Loucy (cell line): ENCODE measurements around the gene ZFHX3.

ENCODE experiments used
- H2AFZ ChIP-seq: fragments of 200-600 bp; sonication (generic); 2 replicates; pipeline ENCODE4 v1.6.0; 2016; ENCODE audit warnings: antibody characterized with exemption, mild to moderate bottlenecking, low read length, moderate library complexity
- H3F3A ChIP-seq: fragments of 200-600 bp; 2 replicates; pipeline ENCODE4 v1.6.0; 2016; ENCODE audit warnings: antibody characterized with exemption, low read depth, mild to moderate bottlenecking
- H3K27me3 ChIP-seq: fragments of 200-600 bp; sonication (generic); 2 replicates; pipeline ENCODE4 v1.6.1; 2014; ENCODE audit warnings: low read length, mild to moderate bottlenecking; ENCODE audit not compliant: insufficient read depth, poor library complexity, severe bottlenecking
- H3K36me3 ChIP-seq: fragments of 200-600 bp; sonication (generic); 2 replicates; pipeline ENCODE4 v1.6.1; 2016; ENCODE audit warnings: low read length; ENCODE audit not compliant: insufficient read depth
- H3K4me1 ChIP-seq: fragments of 200-600 bp; sonication (generic); 2 replicates; pipeline ENCODE4 v1.5.1; 2014; ENCODE audit warnings: low read length, mild to moderate bottlenecking; ENCODE audit not compliant: insufficient read depth, poor library complexity, severe bottlenecking
- H3K4me2 ChIP-seq: fragments of 200-600 bp; sonication (generic); 2 replicates; pipeline ENCODE4 v1.6.0; 2014; ENCODE audit warnings: antibody characterized with exemption, low read length, low read depth, mild to moderate bottlenecking; ENCODE audit not compliant: poor library complexity, severe bottlenecking
- H3K4me3 ChIP-seq: fragments of 200-600 bp; sonication (generic); 2 replicates; pipeline ENCODE4 v1.5.1; 2014; ENCODE audit warnings: low read length, mild to moderate bottlenecking, mixed read lengths; ENCODE audit not compliant: poor library complexity, severe bottlenecking
- H3K79me2 ChIP-seq: fragments of 200-600 bp; sonication (generic); 2 replicates; pipeline ENCODE4 v1.6.1; 2014; ENCODE audit warnings: low read length; ENCODE audit not compliant: insufficient read depth
- H3K9ac ChIP-seq: fragments of 200-600 bp; sonication (generic); 2 replicates; pipeline ENCODE4 v1.6.0; 2014; ENCODE audit warnings: mild to moderate bottlenecking, low read depth, low read length, moderate library complexity; ENCODE audit not compliant: poor library complexity, severe bottlenecking
- H3K9me2 ChIP-seq: fragments of 200-600 bp; sonication (generic); replicated peaks from 2 replicates; pipeline ENCODE4 v1.6.1; 2016; ENCODE audit warnings: low read depth, low read length, mixed read lengths
- H3K9me3 ChIP-seq: fragments of 200-600 bp; sonication (generic); 2 replicates; pipeline ENCODE4 v1.6.1; 2014; ENCODE audit warnings: mild to moderate bottlenecking, antibody characterized with exemption, low read length, low read depth; ENCODE audit not compliant: insufficient read depth
- H4K20me1 ChIP-seq: fragments of 200-600 bp; sonication (generic); 2 replicates; pipeline ENCODE4 v1.6.0; 2014; ENCODE audit warnings: antibody characterized with exemption, low read length, mild to moderate bottlenecking; ENCODE audit not compliant: insufficient read depth, poor library complexity, severe bottlenecking
- CTCF ChIP-seq: fragments of 200-600 bp; sonication (generic); conservative IDR thresholded peaks from 2 replicates; pipeline ENCODE4 v1.5.1; 2014; ENCODE audit warnings: mild to moderate bottlenecking, antibody characterized with exemption, low read length
- EZH2phosphoT487 ChIP-seq: fragments of 200-600 bp; IDR thresholded peaks from 2 replicates; pipeline ENCODE4 v1.6.1; 2018; ENCODE audit warnings: antibody characterized with exemption, mild to moderate bottlenecking, moderate library complexity, borderline replicate concordance

The ZFHX3 gene

GRCh38 chr16:72879846-72880245, 168.1 kb downstream of the ZFHX3 start:
- no peak overlapping the region for H3K4me3 ChIP-seq
- no peak overlapping the region for H2AFZ ChIP-seq
- H4K20me1 ChIP-seq: no peaks in the 10 kb centered on the region
- no peaks in the 10 kb centered on the region for H3K27me3 ChIP-seq
- peaks cover 70% of the 10 kb centered on the region for H3K4me1 ChIP-seq
- H3K36me3 ChIP-seq: no peaks in the 10 kb centered on the region
- peaks cover 17% of the 10 kb centered on the region; the same call in 1 of the 2 replicates for H3F3A ChIP-seq
- no peaks in the 10 kb centered on the region for H3K9me3 ChIP-seq
- no peak overlapping the region for H3K4me2 ChIP-seq
- H3K9ac ChIP-seq: no peak overlapping the region
- TF ChIP-seq CTCF: no peak
- no peak for TF ChIP-seq EZH2phosphoT487
- peaks cover 5% of the 10 kb centered on the region; the same call in 1 of the 2 replicates for H3K79me2 ChIP-seq
- no peaks in the 10 kb centered on the region for H3K9me2 ChIP-seq

DNA sequence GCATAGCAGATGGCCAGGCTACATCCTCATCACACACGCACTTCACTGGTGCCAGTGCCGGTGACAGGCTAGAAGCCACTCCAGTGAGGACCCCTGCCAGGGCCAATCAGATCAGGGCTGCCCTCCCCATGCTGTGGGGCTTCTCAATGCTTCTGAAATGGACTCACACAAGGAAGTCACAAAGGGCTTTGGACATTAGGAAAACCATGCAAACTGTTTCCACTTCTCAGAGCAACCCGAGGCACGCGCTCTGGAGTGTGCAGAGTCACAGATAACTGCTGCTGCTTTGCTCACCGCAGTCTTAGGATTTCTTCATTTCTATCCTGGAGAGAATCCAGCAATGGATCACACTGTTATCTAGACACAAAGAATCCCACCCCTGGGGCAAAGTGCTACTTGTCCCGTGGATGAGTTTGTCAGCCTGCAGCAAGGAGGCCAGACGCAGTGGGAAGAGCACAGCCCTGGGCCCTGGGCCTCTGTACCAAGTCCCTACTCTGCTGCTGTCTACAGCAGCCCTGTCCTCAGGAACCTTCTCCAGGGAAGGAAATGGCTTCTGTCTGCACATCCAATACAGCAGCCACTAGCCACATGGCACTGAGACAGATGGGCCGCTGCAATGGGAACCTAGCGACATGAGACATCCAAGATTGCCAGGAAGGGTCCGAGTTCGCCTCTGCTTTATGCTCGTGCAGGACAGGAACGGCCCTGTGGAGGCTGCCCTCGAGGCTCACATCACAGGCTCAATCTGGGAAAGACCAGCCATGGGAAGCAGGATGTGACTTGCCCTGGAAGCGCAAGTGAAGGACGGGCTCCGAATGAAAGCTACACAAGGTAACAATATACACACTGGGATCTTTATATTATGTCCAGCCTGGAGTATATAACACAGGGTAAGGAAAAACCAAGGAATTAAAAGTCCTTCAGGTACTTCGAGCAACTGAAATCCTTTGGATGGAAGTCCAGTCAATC, 169.3 kb downstream of the ZFHX3 start:
- H3K4me3 ChIP-seq: no peak overlapping the region
- H3F3A ChIP-seq: peaks cover 17% of the 10 kb centered on the region; the same call in 1 of the 2 replicates
- no peaks in the 10 kb centered on the region for H4K20me1 ChIP-seq
- no peaks in the 10 kb centered on the region for H3K27me3 ChIP-seq
- no peak for TF ChIP-seq EZH2phosphoT487
- no peak for TF ChIP-seq CTCF
- peaks cover 73% of the 10 kb centered on the region for H3K4me1 ChIP-seq
- no peak overlapping the region for H3K4me2 ChIP-seq
- H3K79me2 ChIP-seq: peaks cover 9% of the 10 kb centered on the region; the same call in 1 of the 2 replicates
- no peaks in the 10 kb centered on the region for H3K36me3 ChIP-seq
- H3K9ac ChIP-seq: peak overlapping the region; percentile 76
- no peak overlapping the region for H2AFZ ChIP-seq
- no peaks in the 10 kb centered on the region for H3K9me2 ChIP-seq
- no peaks in the 10 kb centered on the region for H3K9me3 ChIP-seq

DNA sequence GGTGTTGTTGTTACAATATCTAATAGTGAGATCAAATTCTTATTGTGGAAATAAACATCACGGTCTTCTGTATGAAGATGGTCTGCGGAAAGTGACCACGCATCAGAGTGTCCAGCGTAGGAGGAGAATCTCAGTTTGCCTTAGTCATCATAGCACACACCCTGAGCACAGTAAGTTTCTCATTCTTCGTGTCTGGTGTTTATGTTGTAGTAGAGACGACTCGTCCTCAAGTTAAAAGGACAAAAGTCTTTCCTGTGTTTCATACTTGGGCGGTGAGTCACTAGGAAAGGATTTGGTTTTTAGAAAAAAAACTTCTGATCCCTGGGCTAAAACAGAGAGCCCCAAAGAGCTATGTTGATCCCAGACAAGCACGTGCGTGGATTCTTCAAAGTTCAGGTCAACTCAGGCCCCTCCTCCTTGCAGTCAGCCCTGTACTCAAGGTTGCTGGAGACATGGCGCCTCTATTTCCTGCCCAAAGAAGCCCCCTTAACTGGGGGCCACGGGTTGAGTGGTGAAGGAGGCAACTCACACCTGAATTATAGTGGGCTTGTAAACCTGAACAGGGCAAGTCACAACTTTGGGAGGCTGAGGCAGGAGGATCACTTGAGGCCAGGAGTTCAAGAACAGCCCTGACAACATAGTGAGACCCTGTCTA, 170.4 kb downstream of the ZFHX3 start:
- peaks cover 17% of the 10 kb centered on the region; the same call in 1 of the 2 replicates for H3F3A ChIP-seq
- H2AFZ ChIP-seq: no peak overlapping the region
- peak overlapping the region; percentile 47 for H3K4me3 ChIP-seq
- peak overlapping the region; percentile 76 for H3K9ac ChIP-seq
- H3K9me3 ChIP-seq: no peaks in the 10 kb centered on the region
- H3K36me3 ChIP-seq: no peaks in the 10 kb centered on the region
- H3K79me2 ChIP-seq: peaks cover 9% of the 10 kb centered on the region; the same call in 1 of the 2 replicates
- peaks cover 69% of the 10 kb centered on the region for H3K4me1 ChIP-seq
- H3K9me2 ChIP-seq: no peaks in the 10 kb centered on the region
- TF ChIP-seq EZH2phosphoT487 (no peak), CTCF (no peak)
- no peaks in the 10 kb centered on the region for H3K27me3 ChIP-seq
- H3K4me2 ChIP-seq: peak overlapping the region; percentile 68
- no peaks in the 10 kb centered on the region for H4K20me1 ChIP-seq
